Mesendoderm (in vitro differentiated cells): ENCODE data around the gene CD68.

ENCODE experiments used
- DNase-seq: peaks from one replicate; pipeline ENCODE4 v3.0.0; 2013
- H2AK5ac ChIP-seq: 2 replicates; pipeline ENCODE4 v1.6.1; 2013; ENCODE audit warnings: low read length, inconsistent platforms
- H2BK120ac ChIP-seq: 2 replicates; pipeline ENCODE4 v1.6.1; 2013; ENCODE audit warnings: low read depth, mild to moderate bottlenecking, low read length, moderate library complexity, mixed read lengths
- H2BK15ac ChIP-seq: replicated peaks from 2 replicates; pipeline ENCODE4 v1.6.1; 2013; ENCODE audit warnings: low read depth, mild to moderate bottlenecking, moderate library complexity
- H2BK5ac ChIP-seq: 2 replicates; pipeline ENCODE4 v1.6.1; 2013; ENCODE audit warnings: low read length, inconsistent platforms
- H3K18ac ChIP-seq: 2 replicates; pipeline ENCODE4 v1.6.1; 2013; ENCODE audit warnings: mild to moderate bottlenecking, low read length, mixed read lengths
- H3K23ac ChIP-seq: one replicate; pipeline ENCODE4 v1.6.1; 2013; ENCODE audit warnings: low read length
- H3K27ac ChIP-seq: 2 replicates; pipeline ENCODE4 v1.5.1; 2013; ENCODE audit warnings: low read depth, mild to moderate bottlenecking, inconsistent platforms, low read length, moderate library complexity
- H3K27me3 ChIP-seq: 2 replicates; pipeline ENCODE4 v1.6.1; 2013; ENCODE audit warnings: low read length, control low read depth, mild to moderate bottlenecking, inconsistent platforms; ENCODE audit not compliant: insufficient read depth, poor library complexity
- H3K36me3 ChIP-seq: 2 replicates; pipeline ENCODE4 v1.6.1; 2013; ENCODE audit warnings: low read length, inconsistent platforms; ENCODE audit not compliant: control insufficient read depth, insufficient read depth
- H3K4ac ChIP-seq: one replicate; pipeline ENCODE4 v1.6.1; 2013; ENCODE audit warnings: low read depth, mild to moderate bottlenecking, low read length, moderate library complexity
- H3K4me1 ChIP-seq: 2 replicates; pipeline ENCODE4 v1.6.1; 2013; ENCODE audit warnings: low read depth, low read length, inconsistent platforms; ENCODE audit not compliant: control insufficient read depth
- H3K4me2 ChIP-seq: 2 replicates; pipeline ENCODE4 v1.6.1; 2013; ENCODE audit warnings: low read length
- H3K4me3 ChIP-seq: 2 replicates; pipeline ENCODE4 v1.5.1; 2013; ENCODE audit warnings: mild to moderate bottlenecking, low read length
- H3K56ac ChIP-seq: one replicate; pipeline ENCODE4 v1.6.1; 2013; ENCODE audit warnings: low read length
- H3K79me1 ChIP-seq: 2 replicates; pipeline ENCODE4 v1.6.1; 2013; ENCODE audit warnings: low read length, inconsistent platforms
- H3K79me2 ChIP-seq: 2 replicates; pipeline ENCODE4 v1.6.1; 2013; ENCODE audit warnings: mild to moderate bottlenecking, low read length; ENCODE audit not compliant: control insufficient read depth, insufficient read depth
- H3K9ac ChIP-seq: 2 replicates; pipeline ENCODE4 v1.6.1; 2013; ENCODE audit warnings: low read length, inconsistent platforms
- H4K5ac ChIP-seq: one replicate; pipeline ENCODE4 v1.6.1; 2013; ENCODE audit warnings: low read length
- H4K8ac ChIP-seq: one replicate; pipeline ENCODE4 v1.6.1; 2013; ENCODE audit warnings: low read depth, mild to moderate bottlenecking, control low read depth, low read length, moderate library complexity
- WGBS: extraction: QIAGEN DNeasy Blood & Tissue Kit; methylation state at CpG from one replicate; pipeline ENCODE4 v1.1.7; 2013; ENCODE audit warnings: low lambda C conversion rate, missing lambda C conversion rate; ENCODE audit not compliant: insufficient coverage; ENCODE audit errors: extremely low coverage; 5-methylcytosine and 5-hydroxymethylcytosine counted together

CD68 gene

GRCh38 chr17:7572338-7572587 is 7.2 kb upstream of the CD68 start:
- Histone ChIP-seq H3K18ac (no peak overlapping the region), H4K8ac (no peak overlapping the region), H2AK5ac (no peak overlapping the region), H3K4ac (no peak overlapping the region), H3K56ac (peak overlapping the region; percentile 85), H3K27ac (no peak overlapping the region), H3K4me2 (peak overlapping the region; percentile 44), H3K27me3 (no peaks in the 10 kb centered on the region), H3K79me1 (peaks cover 16% of the 10 kb centered on the region), H3K9ac (peak overlapping the region; percentile 60), H3K4me3 (no peak overlapping the region), H2BK15ac (no peak overlapping the region), H4K5ac (no peak overlapping the region), H3K23ac (no peak overlapping the region), H2BK5ac (no peak overlapping the region), H2BK120ac (no peak overlapping the region), H3K36me3 (peaks cover 33% of the 10 kb centered on the region), H3K79me2 (peaks cover 39% of the 10 kb centered on the region), H3K4me1 (peaks cover 2% of the 10 kb centered on the region)
- DNase-seq = no peak
- no CpG with 5 or more reads among the region's 11 CpGs for WGBS

- H3K27ac ChIP-seq = peak overlapping the region; percentile 88
- WGBS = no CpG with 5 or more reads among the region's 73 CpGs
- DNase-seq = peak; percentile 100
- H3K27me3 ChIP-seq = no peaks in the 10 kb centered on the region
- H3K79me2 ChIP-seq = peaks cover 39% of the 10 kb centered on the region
- H4K8ac ChIP-seq = peak overlapping the region; percentile 84
- no peak overlapping the region for H2BK120ac ChIP-seq
- H2AK5ac ChIP-seq = peak overlapping the region; percentile 84
- peak overlapping the region; percentile 99 for H3K9ac ChIP-seq
- H3K4me1 ChIP-seq = peaks cover 2% of the 10 kb centered on the region
- peak overlapping the region; percentile 100 for H3K56ac ChIP-seq
- peak overlapping the region; percentile 91 for H3K18ac ChIP-seq
- peak overlapping the region; percentile 93 for H3K4me3 ChIP-seq
- H3K79me1 ChIP-seq = peaks cover 16% of the 10 kb centered on the region
- H4K5ac ChIP-seq = no peak overlapping the region
- no peak overlapping the region for H2BK15ac ChIP-seq
- peak overlapping the region; percentile 99 for H3K4ac ChIP-seq
- H2BK5ac ChIP-seq = peak overlapping the region; percentile 91
- peaks cover 36% of the 10 kb centered on the region for H3K36me3 ChIP-seq
- H3K23ac ChIP-seq = peak overlapping the region; percentile 90
- no peak overlapping the region for H3K4me2 ChIP-seq
These were observed 6.7 kb upstream of the CD68 start for GRCh38 chr17:7572588-7573323.

- Histone ChIP-seq H2BK15ac (no peak overlapping the region), H3K9ac (peak overlapping the region; percentile 99), H3K79me1 (peaks cover 16% of the 10 kb centered on the region), H3K4me2 (peak overlapping the region; percentile 23), H3K18ac (peak overlapping the region; percentile 91), H4K8ac (peak overlapping the region; percentile 84), H3K23ac (peak overlapping the region; percentile 90), H3K27ac (peak overlapping the region; percentile 88), H3K4me3 (peak overlapping the region; percentile 93), H3K79me2 (peaks cover 39% of the 10 kb centered on the region), H2BK5ac (peak overlapping the region; percentile 91), H2AK5ac (peak overlapping the region; percentile 84), H4K5ac (no peak overlapping the region), H3K27me3 (no peaks in the 10 kb centered on the region), H3K4me1 (peaks cover 2% of the 10 kb centered on the region), H3K36me3 (peaks cover 40% of the 10 kb centered on the region), H3K4ac (peak overlapping the region; percentile 99), H2BK120ac (no peak overlapping the region), H3K56ac (peak overlapping the region; percentile 100)
- DNase-seq = peak; percentile 97
- no CpG with 5 or more reads among the region's 71 CpGs for WGBS
These were observed 5.9 kb upstream of the CD68 start for GRCh38 chr17:7573324-7574080.

GRCh38 chr17:7574176-7574953 is 5.1 kb upstream of the CD68 start:
- no peak overlapping the region for H3K4ac ChIP-seq
- H3K4me2 ChIP-seq = peak overlapping the region; percentile 23
- H3K27ac ChIP-seq = no peak overlapping the region
- no peak overlapping the region for H3K18ac ChIP-seq
- H3K4me3 ChIP-seq = peak overlapping the region; percentile 90
- H3K56ac ChIP-seq = peak overlapping the region; percentile 100
- H4K8ac ChIP-seq = no peak overlapping the region
- H4K5ac ChIP-seq = no peak overlapping the region
- H3K27me3 ChIP-seq = no peaks in the 10 kb centered on the region
- no peak for DNase-seq
- H3K36me3 ChIP-seq = peaks cover 41% of the 10 kb centered on the region
- peaks cover 39% of the 10 kb centered on the region for H3K79me2 ChIP-seq
- no peak overlapping the region for H2BK120ac ChIP-seq
- no CpG with 5 or more reads among the region's 15 CpGs for WGBS
- peak overlapping the region; percentile 99 for H3K9ac ChIP-seq
- no peak overlapping the region for H3K23ac ChIP-seq
- H2BK5ac ChIP-seq = no peak overlapping the region
- peaks cover 2% of the 10 kb centered on the region for H3K4me1 ChIP-seq
- no peak overlapping the region for H2BK15ac ChIP-seq
- peaks cover 16% of the 10 kb centered on the region for H3K79me1 ChIP-seq
- no peak overlapping the region for H2AK5ac ChIP-seq

- Histone ChIP-seq H3K27me3 (no peaks in the 10 kb centered on the region), H3K4me1 (peaks cover 2% of the 10 kb centered on the region), H3K56ac (peak overlapping the region; percentile 18), H3K27ac (no peak overlapping the region), H3K36me3 (peaks cover 42% of the 10 kb centered on the region), H3K4me2 (peak overlapping the region; percentile 23), H3K18ac (no peak overlapping the region), H3K79me1 (peaks cover 15% of the 10 kb centered on the region), H2BK15ac (no peak overlapping the region), H2BK120ac (no peak overlapping the region), H3K4ac (no peak overlapping the region), H2AK5ac (no peak overlapping the region), H3K23ac (no peak overlapping the region), H4K8ac (no peak overlapping the region), H3K9ac (peak overlapping the region; percentile 99), H2BK5ac (no peak overlapping the region), H3K79me2 (peaks cover 37% of the 10 kb centered on the region), H4K5ac (no peak overlapping the region), H3K4me3 (no peak overlapping the region)
- no CpG with 5 or more reads among the region's 1 CpG for WGBS
- DNase-seq = no peak
These were observed 4.0 kb upstream of the CD68 start for GRCh38 chr17:7575481-7575883.
